HG03575 (cell line): ENCODE results near the gene RAD9A.

Experiments
- ATAC-seq: cut with Tn5 transposase; IDR thresholded peaks from one replicate; pipeline ENCODE4 v1.9.1; 2021; ENCODE audit not compliant: unreplicated experiment, insufficient number of reproducible peaks, low FRiP score; ENCODE audit errors: extremely low read depth

Gene RAD9A

GRCh38 chr11:67391304-67392182 is at the start of gene RAD9A:
Gene RAD9A (plus strand): TSS chr11:67391986. CDS start chr11:67392045, 59 bp downstream.
- ATAC-seq = no peak

GRCh38 chr11:67344264-67344663 is 47.5 kb upstream of the RAD9A start:
- ATAC-seq = no peak

DNA sequence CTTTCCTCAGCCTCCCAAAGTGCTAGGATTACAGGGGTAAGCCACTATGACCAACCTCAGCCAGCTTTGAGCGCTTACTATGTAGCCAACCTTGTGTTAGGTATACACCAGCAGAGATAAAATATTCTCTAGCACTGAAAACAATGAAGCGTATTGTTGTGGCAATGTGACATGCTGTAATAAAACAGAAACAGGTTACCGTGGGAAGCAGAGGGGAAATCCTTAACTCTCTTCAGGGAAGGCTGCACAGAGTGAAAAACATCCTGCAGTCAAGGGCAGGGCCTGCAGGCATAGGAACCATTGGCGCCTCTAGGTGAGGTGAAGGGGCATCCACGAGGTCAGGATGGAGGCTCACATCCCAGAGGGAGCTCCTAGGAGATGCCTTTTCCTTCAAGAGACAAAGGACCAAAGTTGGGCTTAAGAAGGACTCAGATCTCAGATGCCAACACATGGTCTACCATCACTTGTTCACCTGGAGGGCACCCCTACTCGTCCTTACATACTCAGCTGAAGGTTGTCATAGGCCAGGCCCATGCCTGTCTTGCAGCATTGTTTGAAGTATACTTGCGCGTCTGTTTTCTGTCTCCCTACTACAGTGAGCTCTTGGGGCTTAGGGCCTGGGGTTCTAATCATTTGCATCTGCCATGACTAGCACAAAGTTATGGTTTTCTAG is 46.4 kb upstream of the RAD9A start:
- no peak for ATAC-seq

GRCh38 chr11:67345920-67346819 is 45.6 kb upstream of the RAD9A start:
- ATAC-seq = no peak

- no peak for ATAC-seq
Measured at GRCh38 chr11:67347964-67348749, 43.6 kb upstream of the RAD9A start.

- ATAC-seq = no peak
Measured at GRCh38 chr11:67349036-67349435, 42.8 kb upstream of the RAD9A start.

GRCh38 chr11:67349457-67349856 is 42.3 kb upstream of the RAD9A start:
- no peak for ATAC-seq

DNA sequence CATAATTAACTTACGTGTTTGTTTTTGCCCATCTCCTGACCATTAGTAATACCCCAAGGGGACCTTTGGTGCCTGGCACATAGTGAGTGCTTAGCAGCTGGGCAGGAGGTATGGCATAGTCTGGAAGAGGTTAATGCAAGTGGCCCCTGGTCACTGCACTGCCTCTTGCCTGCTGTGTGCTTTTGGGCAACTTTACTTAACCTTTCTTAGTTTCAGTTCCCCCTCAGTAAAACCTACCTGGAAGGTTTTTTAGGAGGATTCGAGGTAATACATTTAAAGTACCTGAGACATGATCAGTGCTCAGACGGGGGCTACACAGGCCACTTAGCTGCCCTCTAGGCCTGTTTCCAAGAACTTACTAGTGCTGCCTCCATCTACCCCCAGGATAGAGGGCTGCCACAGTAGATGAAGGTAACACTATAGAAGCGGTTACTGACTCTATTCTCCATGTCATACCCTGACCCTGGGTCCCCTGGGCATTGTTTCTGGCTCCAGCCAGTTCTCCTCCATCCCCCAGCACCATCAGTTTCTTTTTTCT is 41.8 kb upstream of the RAD9A start:
- no peak for ATAC-seq

GRCh38 chr11:67351275-67352005 is 40.3 kb upstream of the RAD9A start:
- no peak for ATAC-seq

GRCh38 chr11:67352546-67353316 is 39.1 kb upstream of the RAD9A start:
- ATAC-seq = no peak

DNA sequence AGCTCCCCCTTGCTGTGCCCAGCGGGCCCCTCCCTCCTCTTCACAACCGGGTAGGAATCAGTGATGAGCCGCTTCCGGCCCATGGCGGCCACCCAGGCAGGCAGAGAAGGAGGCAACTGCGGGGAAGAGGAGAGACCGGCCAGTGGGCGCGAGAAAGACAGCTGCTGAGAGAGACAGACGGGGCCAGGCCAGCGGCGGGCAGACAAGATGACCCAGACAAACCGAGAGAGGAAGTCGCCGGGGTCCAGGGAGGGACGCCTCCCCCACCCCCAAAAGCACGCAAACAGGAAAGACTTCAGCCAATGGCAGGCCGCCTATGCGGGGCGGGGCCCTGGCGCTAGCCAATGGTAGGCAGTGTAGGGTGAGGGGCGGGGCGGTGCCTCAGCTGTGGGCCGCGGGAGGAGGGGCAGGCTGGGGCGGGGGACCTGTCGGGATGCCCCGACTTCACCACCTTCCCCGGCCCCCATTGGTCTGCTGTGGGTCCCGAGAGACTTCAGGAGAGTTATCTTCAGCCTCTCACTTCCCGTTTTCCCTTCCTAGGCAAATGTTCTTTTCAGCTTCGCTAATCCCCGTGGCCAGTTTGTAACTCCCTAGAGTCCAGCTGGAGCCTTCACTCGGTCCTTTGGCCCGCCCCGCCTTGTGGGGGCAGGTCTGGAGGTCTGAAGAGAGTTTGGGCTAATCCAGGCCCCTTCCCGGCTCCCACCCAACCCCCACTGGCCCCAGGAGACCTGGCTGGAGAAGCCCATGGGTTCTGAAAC is 38.3 kb upstream of the RAD9A start, which contains the start of gene POLD4:
TSS of gene POLD4 (minus strand) at position 230 of the 758 bp plus-strand sequence. CDS start at position 83, 147 bp downstream.
- ATAC-seq = peak; percentile 44

- no peak for ATAC-seq
Measured at GRCh38 chr11:67354075-67355022, 37.4 kb upstream of the RAD9A start.

DNA sequence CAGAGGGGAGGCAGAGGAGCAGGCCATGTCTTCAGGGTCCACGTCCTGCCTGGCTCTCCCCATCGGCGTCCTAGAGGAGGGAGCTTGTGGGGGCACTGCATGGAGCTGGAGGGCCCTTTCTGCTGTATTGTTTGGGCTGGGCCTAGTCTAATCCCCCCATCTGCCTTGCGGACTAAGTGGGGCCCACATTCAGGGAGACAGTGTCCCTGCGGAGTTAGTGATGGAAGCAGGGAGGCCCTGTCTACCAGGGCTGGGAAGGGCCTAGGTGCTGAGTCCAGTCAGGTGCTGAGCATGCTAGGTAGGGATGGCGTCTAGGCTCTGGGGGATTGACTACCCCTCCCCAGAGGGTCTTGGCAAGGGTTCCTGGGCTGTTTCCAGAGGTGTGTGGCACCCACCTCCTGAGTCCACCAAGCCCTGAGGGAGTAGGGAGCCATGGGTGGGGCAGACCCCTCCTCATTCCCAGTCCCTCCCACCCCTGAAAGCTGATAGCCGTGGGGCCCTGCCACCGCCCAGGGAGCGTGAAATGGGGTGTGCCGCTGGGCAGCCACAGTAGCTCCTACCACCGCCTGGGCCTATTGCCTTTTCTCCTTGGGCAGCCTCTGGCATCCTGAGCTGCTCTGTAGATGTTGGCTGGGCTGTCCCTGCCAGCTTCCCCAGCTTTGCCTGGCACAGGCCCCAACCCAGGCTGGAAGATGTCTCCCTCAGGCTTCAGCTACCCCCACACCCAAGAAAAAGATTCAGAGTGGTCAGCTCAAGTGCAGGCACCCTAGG is 36.6 kb upstream of the RAD9A start:
- no peak for ATAC-seq

DNA sequence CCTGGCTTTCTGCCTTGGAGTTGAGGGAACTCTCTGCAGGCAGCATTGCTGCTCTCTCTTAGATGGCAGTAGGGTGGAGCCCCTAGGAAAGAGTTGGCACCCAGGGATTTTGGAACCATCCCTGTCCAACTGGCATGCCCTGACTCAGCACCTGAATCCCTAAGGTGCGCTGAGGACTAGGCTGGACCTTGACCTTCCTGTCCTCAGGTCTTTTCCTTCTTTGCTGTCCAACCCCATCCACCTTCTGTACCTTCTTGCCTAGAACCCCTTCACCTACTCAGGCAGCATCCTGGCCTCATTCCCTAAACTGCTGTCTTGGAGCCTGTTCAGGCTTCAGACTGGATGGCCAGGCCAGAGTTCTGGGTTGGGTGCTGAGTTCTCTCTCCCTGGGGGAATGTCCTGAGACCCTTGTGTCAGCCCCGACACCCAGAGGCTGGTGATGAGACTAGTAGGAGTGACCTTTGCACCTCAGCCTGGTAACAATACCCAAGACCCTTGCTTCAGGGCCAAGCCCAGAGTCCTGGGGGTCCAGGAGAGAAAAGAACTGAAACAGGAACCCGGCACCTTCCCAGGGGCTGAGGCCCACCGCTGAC is 35.9 kb upstream of the RAD9A start:
- ATAC-seq = no peak
